HL-60 (cell line): ENCODE results near the gene ROGDI.

Experiments
- CTCF ChIP-seq: IDR thresholded peaks from one replicate; pipeline ENCODE4 v1.5.1; 2011; ENCODE audit warnings: low read length, control low read depth, inconsistent platforms; ENCODE audit not compliant: insufficient read depth
- GABPA ChIP-seq: IDR thresholded peaks from 2 replicates; pipeline ENCODE4 v1.6.1; 2012; ENCODE audit warnings: low read depth
- POLR2AphosphoS5 ChIP-seq: IDR thresholded peaks from 2 replicates; pipeline ENCODE4 v1.6.1; 2012; ENCODE audit warnings: low read depth
- REST ChIP-seq: IDR thresholded peaks from 2 replicates; pipeline ENCODE4 v1.6.1; 2012; ENCODE audit warnings: low read depth; ENCODE audit not compliant: insufficient replicate concordance
- SPI1 ChIP-seq: IDR thresholded peaks from 2 replicates; pipeline ENCODE4 v1.6.1; 2012; ENCODE audit warnings: low read depth, mild to moderate bottlenecking, borderline replicate concordance

GRCh38 chr16:4813251-4814003, 11.0 kb upstream of the ROGDI start:
- TF ChIP-seq CTCF: no peak
- TF ChIP-seq REST: no peak
- no peak for TF ChIP-seq POLR2AphosphoS5
- no peak for TF ChIP-seq GABPA
- no peak for TF ChIP-seq SPI1
